LNCaP clone FGC (cell line): ENCODE measurements around the gene VAV1.

ENCODE experiments used
- DNase-seq: peaks from one replicate; pipeline ENCODE4 v3.0.0-alpha.2; 2011; ENCODE audit warnings: low read depth
- H3K4me3 ChIP-seq: 2 replicates; pipeline ENCODE4 v1.5.1; 2011; ENCODE audit warnings: mild to moderate bottlenecking, low read depth, low read length, control low read depth
- CTCF ChIP-seq: IDR thresholded peaks from 2 replicates; pipeline ENCODE4 v1.5.1; 2012; ENCODE audit warnings: mild to moderate bottlenecking; ENCODE audit not compliant: control insufficient read depth, insufficient read depth; ENCODE audit errors: extremely low read depth

VAV1 gene

GRCh38 chr19:6728346-6728745 is 44.2 kb upstream of the VAV1 start:
- no peak overlapping the region for H3K4me3 ChIP-seq
- DNase-seq = no peak
- no peak for TF ChIP-seq CTCF

GRCh38 chr19:6729573-6730152 is 42.8 kb upstream of the VAV1 start:
- H3K4me3 ChIP-seq = no peak overlapping the region
- DNase-seq = no peak
- no peak for TF ChIP-seq CTCF

- no peak overlapping the region for H3K4me3 ChIP-seq
- DNase-seq = no peak
- TF ChIP-seq CTCF = no peak
Observed at GRCh38 chr19:6730153-6730804, 42.2 kb upstream of the VAV1 start.

- DNase-seq = no peak
- no peak for TF ChIP-seq CTCF
- H3K4me3 ChIP-seq = no peak overlapping the region
Observed at GRCh38 chr19:6730941-6731670, 41.4 kb upstream of the VAV1 start.

GRCh38 chr19:6731822-6732221 is 40.7 kb upstream of the VAV1 start:
- DNase-seq = no peak
- no peak for TF ChIP-seq CTCF

GRCh38 chr19:6732803-6733337 is 39.6 kb upstream of the VAV1 start:
- H3K4me3 ChIP-seq = no peak overlapping the region
- TF ChIP-seq CTCF = no peak
- DNase-seq = no peak

More at GRCh38 chr19:6731822-6732221, 40.7 kb upstream of the VAV1 start:
- no peak overlapping the region for H3K4me3 ChIP-seq
